ENCODE data around the gene LEKR1. TPM values are rescaled to one million over a fixed set of nuclear protein-coding genes. Genes with fewer than 3 reads are reported as not detected.

The LEKR1 gene
- total RNA-seq, 2 experiments from 2014 or later: 0.16 TPM; not detected in 1

DNA sequence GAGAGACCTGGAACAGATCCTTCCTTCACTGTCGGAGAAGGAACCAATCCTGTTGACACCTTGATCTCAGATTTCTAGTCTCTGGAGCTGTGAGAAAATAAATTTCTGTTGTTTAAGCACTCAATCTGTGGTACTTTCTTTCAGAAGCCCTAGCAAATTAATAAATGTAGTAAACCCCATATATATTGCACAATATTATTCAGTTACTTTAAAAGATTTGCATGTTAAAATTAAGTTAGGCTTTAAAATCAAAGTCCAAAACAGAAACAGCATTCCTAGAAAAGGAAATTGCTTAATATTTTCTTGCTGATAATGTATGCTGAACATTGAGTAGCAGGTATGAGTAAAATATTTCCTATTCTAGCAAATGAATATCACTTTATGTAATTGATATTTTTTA lies 113.2 kb downstream of the LEKR1 start:
- Histone ChIP-seq H3K27ac (ENCODE audit: low read depth, low read length, poor library complexity, severe bottlenecking) (no peak overlapping the region), H3K9me3 (ENCODE audit: low read length) (no peaks in the 10 kb centered on the region), H3K79me2 (ENCODE audit: insufficient read depth, low read depth, low read length) (no peaks in the 10 kb centered on the region), H3K4me3 (ENCODE audit: low read depth, low read length, poor library complexity, severe bottlenecking) (no peak overlapping the region), H4K20me1 (ENCODE audit: insufficient read depth, low read length) (no peaks in the 10 kb centered on the region), H3K9me2 (ENCODE audit: insufficient read depth, low read length) (no peaks in the 10 kb centered on the region), H3K4me1 (ENCODE audit: insufficient read depth, low read length, poor library complexity, severe bottlenecking) (no peaks in the 10 kb centered on the region), H3K4me2 (ENCODE audit: low read length) (no peak overlapping the region), H2AFZ (ENCODE audit: low read length) (no peak overlapping the region), H3K36me3 (ENCODE audit: insufficient read depth, low read length) (no peaks in the 10 kb centered on the region)
- POLR2A ChIA-PET: no interaction called here
- CTCF ChIA-PET (ENCODE audit: unreplicated experiment): no interaction called here
- BruUV-seq (replicated peaks): no TSS peak
- no peak for DNase-seq (ENCODE audit: low spot score)
- TF ChIP-seq, protein P1, sequence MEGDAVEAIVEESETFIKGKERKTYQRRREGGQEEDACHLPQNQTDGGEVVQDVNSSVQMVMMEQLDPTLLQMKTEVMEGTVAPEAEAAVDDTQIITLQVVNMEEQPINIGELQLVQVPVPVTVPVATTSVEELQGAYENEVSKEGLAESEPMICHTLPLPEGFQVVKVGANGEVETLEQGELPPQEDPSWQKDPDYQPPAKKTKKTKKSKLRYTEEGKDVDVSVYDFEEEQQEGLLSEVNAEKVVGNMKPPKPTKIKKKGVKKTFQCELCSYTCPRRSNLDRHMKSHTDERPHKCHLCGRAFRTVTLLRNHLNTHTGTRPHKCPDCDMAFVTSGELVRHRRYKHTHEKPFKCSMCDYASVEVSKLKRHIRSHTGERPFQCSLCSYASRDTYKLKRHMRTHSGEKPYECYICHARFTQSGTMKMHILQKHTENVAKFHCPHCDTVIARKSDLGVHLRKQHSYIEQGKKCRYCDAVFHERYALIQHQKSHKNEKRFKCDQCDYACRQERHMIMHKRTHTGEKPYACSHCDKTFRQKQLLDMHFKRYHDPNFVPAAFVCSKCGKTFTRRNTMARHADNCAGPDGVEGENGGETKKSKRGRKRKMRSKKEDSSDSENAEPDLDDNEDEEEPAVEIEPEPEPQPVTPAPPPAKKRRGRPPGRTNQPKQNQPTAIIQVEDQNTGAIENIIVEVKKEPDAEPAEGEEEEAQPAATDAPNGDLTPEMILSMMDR (conservative IDR thresholded peaks at IDR 0.05; ENCODE audit: low read length): no peak
- no peak for TF ChIP-seq EZH2phosphoT487 (IDR thresholded peaks at IDR 0.05; ENCODE audit: borderline replicate concordance, low read depth, low read length)
- intact Hi-C loops (cut with micrococcal nuclease; ENCODE audit: unreplicated experiment): no loop called here

DNA sequence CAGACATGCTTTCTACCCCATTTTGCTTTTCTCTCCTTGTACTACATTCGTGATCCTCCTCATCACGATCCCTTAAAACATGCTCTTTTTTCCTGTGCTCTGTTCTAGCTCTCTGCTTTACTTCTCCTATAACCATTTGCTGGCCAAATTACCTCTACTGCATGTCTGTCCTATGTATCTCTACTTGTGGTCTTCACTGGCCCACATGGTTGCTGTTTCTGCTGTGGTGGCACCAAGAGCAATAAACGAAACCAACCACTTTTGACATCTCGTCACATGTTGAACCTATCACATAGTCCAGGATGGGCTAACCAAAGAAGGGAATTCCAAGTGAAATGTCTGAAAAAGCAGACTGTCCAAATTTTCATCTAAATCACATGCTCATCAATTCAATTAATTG lies 115.2 kb downstream of the LEKR1 start:
- CTCF ChIA-PET (ENCODE audit: unreplicated experiment): no interaction called here
- DNase-seq (ENCODE audit: low spot score): no peak
- no peaks in the 10 kb centered on the region for H4K20me1 ChIP-seq (ENCODE audit: insufficient read depth, low read length)
- intact Hi-C loops (cut with micrococcal nuclease; ENCODE audit: unreplicated experiment): no loop called here
- POLR2A ChIA-PET: interaction anchor here (0.5 to 1.1 kb wide), 3 partner anchors 10 to 37 kb away, joined by 3 to 6 read pairs (median 3); no protein-coding TSS in a partner anchor
- no TSS peak for BruUV-seq (replicated peaks)
- no peaks in the 10 kb centered on the region for H3K9me3 ChIP-seq (ENCODE audit: low read length)
- TF ChIP-seq, protein P1 (conservative IDR thresholded peaks at IDR 0.05; ENCODE audit: low read length): no peak
- no peak for TF ChIP-seq EZH2phosphoT487 (IDR thresholded peaks at IDR 0.05; ENCODE audit: borderline replicate concordance, low read depth, low read length)
- H3K4me1 ChIP-seq (ENCODE audit: insufficient read depth, low read length, poor library complexity, severe bottlenecking): no peaks in the 10 kb centered on the region
- no peak overlapping the region for H3K4me2 ChIP-seq (ENCODE audit: low read length)
- H3K9me2 ChIP-seq (ENCODE audit: insufficient read depth, low read length): no peaks in the 10 kb centered on the region
- no peak overlapping the region for H3K27ac ChIP-seq (ENCODE audit: low read depth, low read length, poor library complexity, severe bottlenecking)
- no peak overlapping the region for H2AFZ ChIP-seq (ENCODE audit: low read length)
- H3K4me3 ChIP-seq (ENCODE audit: low read depth, low read length, poor library complexity, severe bottlenecking): no peak overlapping the region
- H3K79me2 ChIP-seq (ENCODE audit: insufficient read depth, low read depth, low read length): no peaks in the 10 kb centered on the region
- no peaks in the 10 kb centered on the region for H3K36me3 ChIP-seq (ENCODE audit: insufficient read depth, low read length)

DNA sequence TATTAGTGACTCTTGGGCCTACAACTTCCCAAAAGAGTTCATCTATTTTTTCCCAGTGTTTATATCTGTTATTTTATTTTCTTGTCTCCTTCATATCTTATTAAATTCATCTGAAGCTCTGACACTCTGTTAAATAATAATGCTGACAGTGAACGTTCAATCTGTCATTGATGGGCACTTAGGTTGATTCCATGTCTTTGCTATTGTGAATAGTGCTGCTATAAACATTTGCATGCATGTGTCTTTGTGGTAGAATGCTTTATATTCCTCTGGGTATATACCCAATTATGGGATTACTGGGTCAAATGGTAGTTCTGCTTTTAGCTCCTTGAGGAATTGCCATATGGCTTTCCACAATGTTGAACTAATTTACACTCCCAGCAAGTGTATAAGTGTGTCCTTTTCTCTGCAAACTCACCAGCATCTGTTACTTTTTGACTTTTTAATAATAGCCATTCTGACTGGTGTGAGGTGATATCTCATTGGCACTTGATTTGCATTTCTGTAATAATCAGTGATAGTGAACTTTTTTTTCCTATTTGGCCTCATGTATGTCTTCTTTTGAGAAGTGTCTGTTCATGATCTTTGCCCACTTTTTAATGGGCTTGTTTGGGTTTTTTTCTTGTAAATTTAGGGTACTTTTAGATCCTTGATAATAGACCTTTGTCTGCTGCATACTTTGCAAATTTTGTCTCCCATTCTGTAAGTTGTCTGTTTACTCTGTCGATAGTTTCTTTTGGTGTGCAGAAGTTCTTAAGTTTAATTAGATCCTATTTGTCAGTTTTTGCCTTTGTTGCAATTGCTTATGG lies 122.5 kb downstream of the LEKR1 start:
- no peak for DNase-seq (ENCODE audit: low spot score)

More for the DNA sequence above, 122.5 kb downstream of the LEKR1 start:
- no peaks in the 10 kb centered on the region for H3K9me3 ChIP-seq (ENCODE audit: low read length)
- no peak overlapping the region for H3K4me3 ChIP-seq (ENCODE audit: low read depth, low read length, poor library complexity, severe bottlenecking)
- H3K79me2 ChIP-seq (ENCODE audit: insufficient read depth, low read depth, low read length): no peaks in the 10 kb centered on the region
- no peaks in the 10 kb centered on the region for H4K20me1 ChIP-seq (ENCODE audit: insufficient read depth, low read length)
- H3K4me1 ChIP-seq (ENCODE audit: insufficient read depth, low read length, poor library complexity, severe bottlenecking): no peaks in the 10 kb centered on the region
- BruUV-seq (replicated peaks): no TSS peak
- no peak overlapping the region for H3K4me2 ChIP-seq (ENCODE audit: low read length)
- H3K27ac ChIP-seq (ENCODE audit: low read depth, low read length, poor library complexity, severe bottlenecking): no peak overlapping the region
- TF ChIP-seq, protein P1 (conservative IDR thresholded peaks at IDR 0.05; ENCODE audit: low read length): no peak
- TF ChIP-seq EZH2phosphoT487 (IDR thresholded peaks at IDR 0.05; ENCODE audit: borderline replicate concordance, low read depth, low read length): no peak
- intact Hi-C loops (cut with micrococcal nuclease; ENCODE audit: unreplicated experiment): no loop called here
- ChIA-PET CTCF (ENCODE audit: unreplicated experiment) (no interaction called here), POLR2A (no interaction called here)
- H3K9me2 ChIP-seq (ENCODE audit: insufficient read depth, low read length): no peaks in the 10 kb centered on the region
- H3K36me3 ChIP-seq (ENCODE audit: insufficient read depth, low read length): no peaks in the 10 kb centered on the region
- H2AFZ ChIP-seq (ENCODE audit: low read length): no peak overlapping the region

All from OCI-LY7 (cell line).